HPDE6-E6E7 (cell line): ENCODE measurements around the gene CRYBA4.
A peak's percentile ranks its signal among the peaks of the same experiment; 100 is the strongest.

Experiments used
- DNase-seq: peaks from one replicate; pipeline ENCODE4 v3.0.0; 2011; ENCODE audit warnings: missing footprints; ENCODE audit errors: extremely low spot score

CRYBA4 gene

GRCh38 chr22:26624803-26625202 lies 3.0 kb downstream of the CRYBA4 start:
- no peak for DNase-seq

DNA sequence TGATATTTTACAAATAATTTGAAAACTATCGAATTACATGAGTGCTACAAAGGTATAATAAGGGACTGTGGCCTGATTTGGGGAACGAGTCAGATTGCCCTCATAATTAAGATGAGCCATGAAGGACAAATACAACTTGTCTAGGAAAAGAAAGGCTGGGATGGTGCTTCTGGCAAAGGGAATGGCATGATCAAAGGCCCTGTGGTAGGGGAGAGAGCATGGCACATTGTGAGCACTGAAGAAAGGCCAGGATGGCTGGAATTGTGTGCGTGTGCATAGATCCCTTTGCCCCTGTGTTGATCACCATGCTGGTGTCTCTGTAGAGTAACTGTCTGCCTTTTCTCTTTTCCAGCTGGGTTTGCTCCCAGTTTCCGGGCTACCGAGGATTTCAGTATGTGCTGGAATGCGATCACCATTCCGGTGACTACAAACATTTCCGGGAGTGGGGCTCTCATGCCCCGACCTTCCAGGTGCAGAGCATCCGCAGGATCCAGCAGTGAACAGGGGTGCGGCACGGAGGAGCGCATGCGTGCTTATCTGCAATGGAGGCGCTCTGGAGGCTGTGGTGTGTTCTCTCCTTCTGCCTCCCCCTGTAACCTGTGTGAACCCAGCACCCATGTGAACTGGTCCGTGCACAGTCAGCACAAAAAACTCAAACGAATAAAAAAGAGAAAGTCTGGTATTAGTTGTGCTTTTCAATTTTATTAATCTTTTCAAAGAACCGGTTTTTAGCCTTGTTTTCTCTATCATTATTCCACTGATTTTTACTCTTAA lies 8.4 kb downstream of the CRYBA4 start:
- no peak for DNase-seq

DNA sequence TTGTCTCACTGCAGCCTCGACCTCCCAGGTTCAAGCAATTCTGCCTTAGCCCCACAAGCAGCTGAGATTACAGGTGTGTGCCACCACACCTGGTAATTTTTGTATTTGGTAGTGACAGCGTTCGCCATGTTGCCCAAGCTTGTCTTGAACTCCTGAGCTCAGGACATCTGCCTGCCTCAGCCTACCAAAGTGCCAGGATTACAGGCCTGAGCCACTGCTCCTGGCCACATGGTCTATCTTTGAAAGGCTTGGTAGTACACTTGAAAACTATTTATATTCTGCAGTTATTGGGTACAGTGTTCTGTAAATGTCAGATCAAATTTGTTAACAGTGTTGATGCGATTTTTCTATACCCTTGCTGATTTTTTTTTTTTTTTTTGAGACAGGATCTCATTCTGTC lies 9.5 kb downstream of the CRYBA4 start:
- DNase-seq: no peak

- DNase-seq: no peak
Observed at GRCh38 chr22:26632422-26633155, 10.8 kb downstream of the CRYBA4 start.

- DNase-seq: no peak
Observed at GRCh38 chr22:26634189-26634588, 12.4 kb downstream of the CRYBA4 start.

DNA sequence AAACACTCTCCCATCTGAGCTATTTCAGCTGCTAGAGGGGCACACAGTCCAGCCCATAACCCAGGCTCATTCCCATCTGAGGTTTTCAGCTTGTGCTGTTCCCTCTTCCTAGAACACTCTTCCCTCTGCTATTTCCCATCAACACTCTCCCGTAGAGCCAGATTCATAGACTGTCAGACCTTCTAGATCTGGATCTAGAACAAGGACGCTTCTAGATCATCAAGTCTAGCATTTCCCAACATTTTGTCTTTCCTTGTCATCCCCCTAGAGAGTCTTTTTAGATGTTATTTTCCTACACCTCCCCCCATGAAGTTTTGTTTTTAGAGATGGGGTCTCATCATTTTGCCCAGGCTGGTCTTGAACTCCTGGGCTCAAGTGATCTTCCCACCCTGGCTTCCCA lies 13.4 kb downstream of the CRYBA4 start:
- DNase-seq: no peak

DNA sequence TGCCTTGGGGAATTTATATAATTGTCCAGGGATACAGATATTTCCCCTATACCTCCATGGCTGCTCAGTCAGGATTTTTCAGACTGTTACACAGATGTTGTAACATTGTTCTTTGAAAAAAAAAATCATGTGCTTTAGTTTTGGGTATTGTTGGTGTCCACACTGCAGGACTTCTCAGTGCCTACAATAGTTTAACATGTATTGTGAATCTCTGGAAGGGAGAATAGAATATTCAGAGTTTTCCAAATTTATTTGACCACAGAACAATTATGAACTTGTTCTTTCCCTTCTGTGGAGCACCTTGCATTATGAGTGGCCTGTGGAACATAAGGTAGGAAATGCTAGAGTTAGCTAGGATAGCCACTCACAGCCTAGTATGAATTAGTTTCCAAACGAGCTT lies 14.5 kb downstream of the CRYBA4 start:
- DNase-seq: no peak

GRCh38 chr22:26642465-26643417 lies 21.0 kb downstream of the CRYBA4 start:
- no peak for DNase-seq

GRCh38 chr22:26643418-26644100 lies 21.8 kb downstream of the CRYBA4 start:
- DNase-seq: no peak

- no peak for DNase-seq
Observed at GRCh38 chr22:26646158-26646557, 24.4 kb downstream of the CRYBA4 start.

GRCh38 chr22:26648011-26648497 lies 26.3 kb downstream of the CRYBA4 start:
- no peak for DNase-seq

- DNase-seq: no peak
Observed at GRCh38 chr22:26648528-26649388, 27.0 kb downstream of the CRYBA4 start.

DNA sequence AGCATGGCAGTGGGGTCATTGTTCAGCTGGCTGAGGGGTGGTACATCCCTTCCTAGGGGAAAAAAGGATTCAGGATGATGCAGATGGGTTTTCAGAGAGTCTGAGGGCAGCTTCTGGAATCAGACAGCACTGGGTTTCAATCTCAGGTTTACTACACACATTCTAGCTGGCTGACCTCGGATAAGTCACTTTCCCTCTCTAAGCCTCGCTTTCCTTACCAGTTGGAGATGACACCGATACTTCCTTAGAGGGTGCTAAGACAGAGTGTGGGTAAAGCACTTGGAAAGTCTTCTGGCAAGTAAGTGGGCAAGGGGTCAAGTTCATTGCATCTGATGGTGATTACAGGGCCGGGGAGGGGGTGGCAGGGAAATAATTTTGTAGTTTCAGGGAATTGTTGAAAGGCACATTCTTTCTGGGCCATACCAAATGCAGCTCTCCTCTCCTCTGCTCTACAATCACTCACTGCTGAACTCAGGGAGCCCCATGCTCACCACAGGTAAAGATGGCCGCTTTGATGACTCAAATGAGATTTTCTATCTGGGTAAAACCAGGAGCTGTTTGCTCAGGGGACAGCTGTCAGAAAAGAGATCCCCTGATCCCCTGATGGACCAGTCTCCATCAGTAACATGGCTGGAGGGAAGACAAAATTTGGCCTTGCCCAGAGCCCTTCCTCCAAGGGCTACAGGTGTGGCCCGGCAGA lies 29.1 kb downstream of the CRYBA4 start:
- DNase-seq: no peak

GRCh38 chr22:26651815-26652214 lies 30.1 kb downstream of the CRYBA4 start:
- no peak for DNase-seq

- no peak for DNase-seq
Observed at GRCh38 chr22:26656891-26657851, 35.4 kb downstream of the CRYBA4 start, which contains the start of gene MIAT. TSS of gene MIAT (plus strand) at chr22:26657588.

- DNase-seq: no peak
Observed at GRCh38 chr22:26658161-26658560, 36.4 kb downstream of the CRYBA4 start.

GRCh38 chr22:26658671-26659478 lies 37.1 kb downstream of the CRYBA4 start:
- peak; percentile 95 for DNase-seq

DNA sequence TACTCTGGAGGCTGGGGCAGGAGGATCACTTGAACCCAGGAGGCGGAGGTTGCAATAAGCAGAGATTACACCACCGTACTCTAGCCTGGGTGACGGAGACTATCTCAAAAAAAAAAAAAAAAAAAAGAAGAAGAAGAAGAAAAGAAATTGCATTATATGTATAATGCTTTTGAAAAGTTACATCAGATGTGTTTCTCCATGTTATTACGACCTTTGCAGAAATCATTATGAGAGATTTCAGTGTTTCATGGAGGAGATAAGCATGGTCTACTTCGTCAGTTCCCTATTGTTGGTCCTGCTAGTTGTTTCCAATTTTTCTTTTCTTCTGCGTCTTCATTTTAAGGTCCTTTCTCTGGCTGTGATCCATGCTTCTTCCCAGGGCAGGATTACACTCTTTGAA lies 38.6 kb downstream of the CRYBA4 start:
- DNase-seq: no peak
